ENCODE measurements around the gene IL2RA.

The IL2RA gene

DNA sequence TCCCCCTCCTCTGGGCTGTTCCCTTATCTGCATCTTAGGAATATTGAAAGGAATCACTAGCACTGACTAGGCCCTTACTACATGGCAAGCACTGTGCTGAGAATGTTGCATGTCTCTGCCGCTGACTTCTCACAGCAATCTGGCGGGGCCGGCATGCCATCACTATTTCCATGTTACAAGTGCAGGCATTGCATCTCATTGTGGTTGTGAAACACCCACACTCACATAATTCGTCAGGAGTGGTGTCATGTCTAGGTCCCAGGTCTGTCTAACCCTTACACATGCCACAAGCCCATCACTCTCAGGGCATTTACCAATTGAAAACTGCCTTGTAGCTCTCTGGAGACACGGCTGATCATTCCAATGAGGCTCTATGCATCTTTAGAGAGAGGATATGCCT is 8.5 kb upstream of the IL2RA start:
- H3K18ac ChIP-seq (ENCODE audit: low read length): no peak overlapping the region
- no peaks in the 10 kb centered on the region for H3K9me3 ChIP-seq (replicated peaks in 1 of 2; ENCODE audit: control insufficient read depth in 2 of 2, insufficient read depth in 1 of 2, low read depth in 1 of 2, low read length in 2 of 2)
- WGBS, 2 donors (ENCODE audit: extremely low coverage in 2 of 2, insufficient read length in 2 of 2, insufficient replicate concordance in 1 of 2): no CpG with 5 or more reads among the region's 5 CpGs
- H3K4me1 ChIP-seq (ENCODE audit: control insufficient read depth in 2 of 2, insufficient read depth in 1 of 2, low read depth in 1 of 2, low read length in 2 of 2): no peaks in the 10 kb centered on the region
- no peak overlapping the region for H2BK120ac ChIP-seq (ENCODE audit: low read depth, low read length)
- no peaks in the 10 kb centered on the region for H3K79me1 ChIP-seq (ENCODE audit: low read depth, low read length)
- H4K8ac ChIP-seq (ENCODE audit: low read depth, low read length): no peak overlapping the region
- no peak overlapping the region for H2BK15ac ChIP-seq (ENCODE audit: low read length)
- no peak overlapping the region for H3K4me2 ChIP-seq (ENCODE audit: insufficient read depth, low read length, poor library complexity, severe bottlenecking)
- no peak overlapping the region for H2AK5ac ChIP-seq (ENCODE audit: low read depth, low read length)
- H2AFZ ChIP-seq (ENCODE audit: low read length): no peak overlapping the region
- H4K91ac ChIP-seq (ENCODE audit: low read depth, low read length, poor library complexity): no peak overlapping the region
- H3K4me3 ChIP-seq (ENCODE audit: low read length in 2 of 2): no peak overlapping the region
- H2BK12ac ChIP-seq (ENCODE audit: low read length): no peak overlapping the region
- H3K23ac ChIP-seq (ENCODE audit: low read depth, low read length, poor library complexity): no peak overlapping the region
- H3K4ac ChIP-seq (ENCODE audit: low read length): no peak overlapping the region
- no peak for DNase-seq (ENCODE audit: low spot score)
- no peak overlapping the region for H2BK5ac ChIP-seq (ENCODE audit: low read length)
- no peak overlapping the region for H3K14ac ChIP-seq (ENCODE audit: low read length)
- no peak overlapping the region for H3K9ac ChIP-seq (ENCODE audit: low read depth, low read length, poor library complexity)
- H3K36me3 ChIP-seq (replicated peaks in 1 of 2; ENCODE audit: control insufficient read depth in 2 of 2, insufficient read depth in 2 of 2, low read length in 2 of 2): no peaks in the 10 kb centered on the region
- peaks cover 0 to 33% (median 0%) of the 10 kb centered on the region in 3 experiments for H3K27me3 ChIP-seq (ENCODE audit: control insufficient read depth in 3 of 3, insufficient read depth in 3 of 3, low read depth in 1 of 3, low read length in 3 of 3)
- no peak overlapping the region for H3K27ac ChIP-seq (replicated peaks; ENCODE audit: low read length)

DNA sequence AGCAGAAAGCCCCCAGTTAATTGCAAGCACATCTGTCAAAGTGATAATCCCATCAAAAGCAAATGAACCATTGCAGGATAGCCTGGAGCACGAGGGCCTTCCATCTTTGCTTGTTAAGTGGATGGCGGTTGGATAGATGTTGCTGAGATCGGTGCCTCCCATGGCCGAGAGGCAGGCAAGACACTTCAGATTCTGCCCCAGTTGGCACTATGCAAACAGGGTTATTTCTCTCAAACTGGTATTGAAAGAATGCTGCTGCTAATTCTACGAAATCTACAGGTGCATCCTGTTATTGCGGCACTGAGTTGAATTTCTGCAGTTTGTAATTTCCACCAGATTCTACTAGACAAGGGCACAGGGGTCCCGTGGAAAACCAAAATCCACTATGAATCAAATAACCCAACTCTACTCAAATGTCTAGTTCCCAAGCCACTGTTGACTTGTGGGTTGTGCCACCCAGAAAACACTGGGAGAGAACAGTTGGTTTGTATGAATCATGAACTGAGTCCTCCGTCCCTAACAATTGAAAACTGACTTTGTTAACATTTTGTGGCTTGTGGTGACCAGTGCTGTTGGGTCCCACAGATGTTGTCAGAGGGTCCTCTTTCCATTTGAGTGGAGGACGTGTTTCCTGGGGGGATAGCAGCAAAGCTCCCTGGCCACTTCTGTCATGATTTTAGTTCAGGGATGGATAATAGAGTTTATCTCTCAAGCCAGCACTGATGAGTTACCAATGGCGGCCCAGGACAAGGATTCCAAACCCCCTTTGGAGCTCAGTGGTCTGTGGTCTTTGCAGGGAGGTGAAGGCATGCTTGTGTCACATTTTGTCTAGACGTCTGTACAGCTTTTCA is 7.1 kb upstream of the IL2RA start:
- no CpG with 5 or more reads among the region's 11 CpGs for WGBS, 2 donors (ENCODE audit: extremely low coverage in 2 of 2, insufficient read length in 2 of 2, insufficient replicate concordance in 1 of 2)
- H3K79me1 ChIP-seq (ENCODE audit: low read depth, low read length): no peaks in the 10 kb centered on the region
- no peak overlapping the region for H3K14ac ChIP-seq (ENCODE audit: low read length)
- H3K4me2 ChIP-seq (ENCODE audit: insufficient read depth, low read length, poor library complexity, severe bottlenecking): no peak overlapping the region
- H3K4ac ChIP-seq (ENCODE audit: low read length): no peak overlapping the region
- no peak overlapping the region for H3K23ac ChIP-seq (ENCODE audit: low read depth, low read length, poor library complexity)
- no peak overlapping the region for H4K91ac ChIP-seq (ENCODE audit: low read depth, low read length, poor library complexity)
- no peak overlapping the region for H3K4me3 ChIP-seq (ENCODE audit: low read length in 2 of 2)
- no peak overlapping the region for H2AK5ac ChIP-seq (ENCODE audit: low read depth, low read length)
- H2AFZ ChIP-seq (ENCODE audit: low read length): no peak overlapping the region
- no peaks in the 10 kb centered on the region for H3K9me3 ChIP-seq (replicated peaks in 1 of 2; ENCODE audit: control insufficient read depth in 2 of 2, insufficient read depth in 1 of 2, low read depth in 1 of 2, low read length in 2 of 2)
- H3K27me3 ChIP-seq (ENCODE audit: control insufficient read depth in 3 of 3, insufficient read depth in 3 of 3, low read depth in 1 of 3, low read length in 3 of 3): peaks cover 0 to 30% (median 0%) of the 10 kb centered on the region in 3 experiments
- H2BK120ac ChIP-seq (ENCODE audit: low read depth, low read length): no peak overlapping the region
- H2BK15ac ChIP-seq (ENCODE audit: low read length): no peak overlapping the region
- no peak overlapping the region for H4K8ac ChIP-seq (ENCODE audit: low read depth, low read length)
- no peak for DNase-seq (ENCODE audit: low spot score)
- H3K9ac ChIP-seq (ENCODE audit: low read depth, low read length, poor library complexity): no peak overlapping the region
- no peak overlapping the region for H3K27ac ChIP-seq (replicated peaks; ENCODE audit: low read length)
- no peaks in the 10 kb centered on the region for H3K36me3 ChIP-seq (replicated peaks in 1 of 2; ENCODE audit: control insufficient read depth in 2 of 2, insufficient read depth in 2 of 2, low read length in 2 of 2)
- no peaks in the 10 kb centered on the region for H3K4me1 ChIP-seq (ENCODE audit: control insufficient read depth in 2 of 2, insufficient read depth in 1 of 2, low read depth in 1 of 2, low read length in 2 of 2)
- no peak overlapping the region for H2BK5ac ChIP-seq (ENCODE audit: low read length)
- no peak overlapping the region for H3K18ac ChIP-seq (ENCODE audit: low read length)
- no peak overlapping the region for H2BK12ac ChIP-seq (ENCODE audit: low read length)

DNA sequence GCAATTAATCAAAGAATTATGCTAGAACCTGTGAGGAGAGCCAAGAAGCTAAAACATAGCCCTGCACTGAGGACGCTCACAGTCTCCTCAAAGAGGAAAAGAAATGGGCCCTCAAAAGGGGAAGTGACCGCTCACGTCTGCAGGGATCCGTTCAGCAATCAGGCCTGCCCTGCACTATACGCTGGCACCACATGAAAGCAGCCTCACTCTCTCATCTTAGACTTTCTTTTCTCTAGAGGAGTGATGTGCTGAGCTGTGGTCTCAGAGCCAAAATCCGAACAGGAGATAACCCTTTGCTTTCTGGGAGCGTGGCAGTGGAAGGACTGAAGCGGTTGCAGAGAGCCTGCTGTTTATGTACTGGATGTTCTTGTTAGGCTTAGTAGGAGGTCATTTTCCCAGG is 6.3 kb upstream of the IL2RA start:
- H3K27ac ChIP-seq (replicated peaks; ENCODE audit: low read length): no peak overlapping the region
- H2BK5ac ChIP-seq (ENCODE audit: low read length): no peak overlapping the region
- no peak overlapping the region for H2BK12ac ChIP-seq (ENCODE audit: low read length)
- no peaks in the 10 kb centered on the region for H3K9me3 ChIP-seq (replicated peaks in 1 of 2; ENCODE audit: control insufficient read depth in 2 of 2, insufficient read depth in 1 of 2, low read depth in 1 of 2, low read length in 2 of 2)
- no peak overlapping the region for H4K91ac ChIP-seq (ENCODE audit: low read depth, low read length, poor library complexity)
- no peak overlapping the region for H2BK15ac ChIP-seq (ENCODE audit: low read length)
- no peak overlapping the region for H2BK120ac ChIP-seq (ENCODE audit: low read depth, low read length)
- WGBS, 2 donors (ENCODE audit: extremely low coverage in 2 of 2, insufficient read length in 2 of 2, insufficient replicate concordance in 1 of 2): no CpG with 5 or more reads among the region's 8 CpGs
- no peak for DNase-seq (ENCODE audit: low spot score)
- H3K18ac ChIP-seq (ENCODE audit: low read length): no peak overlapping the region
- H3K4me3 ChIP-seq (ENCODE audit: low read length in 2 of 2): no peak overlapping the region
- no peak overlapping the region for H3K23ac ChIP-seq (ENCODE audit: low read depth, low read length, poor library complexity)
- H3K14ac ChIP-seq (ENCODE audit: low read length): no peak overlapping the region
- no peak overlapping the region for H3K9ac ChIP-seq (ENCODE audit: low read depth, low read length, poor library complexity)
- peaks cover 0 to 28% (median 0%) of the 10 kb centered on the region in 3 experiments for H3K27me3 ChIP-seq (ENCODE audit: control insufficient read depth in 3 of 3, insufficient read depth in 3 of 3, low read depth in 1 of 3, low read length in 3 of 3)
- H3K4me1 ChIP-seq (ENCODE audit: control insufficient read depth in 2 of 2, insufficient read depth in 1 of 2, low read depth in 1 of 2, low read length in 2 of 2): no peaks in the 10 kb centered on the region
- H4K8ac ChIP-seq (ENCODE audit: low read depth, low read length): no peak overlapping the region
- H2AK5ac ChIP-seq (ENCODE audit: low read depth, low read length): no peak overlapping the region
- no peak overlapping the region for H3K4ac ChIP-seq (ENCODE audit: low read length)
- no peaks in the 10 kb centered on the region for H3K36me3 ChIP-seq (replicated peaks in 1 of 2; ENCODE audit: control insufficient read depth in 2 of 2, insufficient read depth in 2 of 2, low read length in 2 of 2)
- no peaks in the 10 kb centered on the region for H3K79me1 ChIP-seq (ENCODE audit: low read depth, low read length)
- no peak overlapping the region for H3K4me2 ChIP-seq (ENCODE audit: insufficient read depth, low read length, poor library complexity, severe bottlenecking)
- H2AFZ ChIP-seq (ENCODE audit: low read length): no peak overlapping the region

GRCh38 chr10:6068006-6068405 is 5.8 kb upstream of the IL2RA start:
- Histone ChIP-seq H4K8ac (ENCODE audit: low read depth, low read length) (no peak overlapping the region), H2AK5ac (ENCODE audit: low read depth, low read length) (no peak overlapping the region), H3K79me1 (ENCODE audit: low read depth, low read length) (no peaks in the 10 kb centered on the region), H3K36me3 (replicated peaks in 1 of 2; ENCODE audit: control insufficient read depth in 2 of 2, insufficient read depth in 2 of 2, low read length in 2 of 2) (no peaks in the 10 kb centered on the region), H2BK12ac (ENCODE audit: low read length) (no peak overlapping the region), H2BK5ac (ENCODE audit: low read length) (no peak overlapping the region), H3K4me3 (ENCODE audit: low read length in 2 of 2) (no peak overlapping the region), H2BK120ac (ENCODE audit: low read depth, low read length) (no peak overlapping the region), H3K4me2 (ENCODE audit: insufficient read depth, low read length, poor library complexity, severe bottlenecking) (no peak overlapping the region), H3K27me3 (ENCODE audit: control insufficient read depth in 3 of 3, insufficient read depth in 3 of 3, low read depth in 1 of 3, low read length in 3 of 3) (peaks cover 0 to 28% (median 0%) of the 10 kb centered on the region in 3 experiments), H3K9me3 (replicated peaks in 1 of 2; ENCODE audit: control insufficient read depth in 2 of 2, insufficient read depth in 1 of 2, low read depth in 1 of 2, low read length in 2 of 2) (no peaks in the 10 kb centered on the region), H3K4me1 (ENCODE audit: control insufficient read depth in 2 of 2, insufficient read depth in 1 of 2, low read depth in 1 of 2, low read length in 2 of 2) (no peaks in the 10 kb centered on the region), H4K91ac (ENCODE audit: low read depth, low read length, poor library complexity) (no peak overlapping the region), H2BK15ac (ENCODE audit: low read length) (no peak overlapping the region), H3K18ac (ENCODE audit: low read length) (no peak overlapping the region), H2AFZ (ENCODE audit: low read length) (no peak overlapping the region), H3K9ac (ENCODE audit: low read depth, low read length, poor library complexity) (no peak overlapping the region), H3K4ac (ENCODE audit: low read length) (no peak overlapping the region), H3K27ac (replicated peaks; ENCODE audit: low read length) (no peak overlapping the region), H3K23ac (ENCODE audit: low read depth, low read length, poor library complexity) (no peak overlapping the region), H3K14ac (ENCODE audit: low read length) (no peak overlapping the region)
- DNase-seq (ENCODE audit: low spot score): no peak
- no CpG with 5 or more reads among the region's 6 CpGs for WGBS, 2 donors (ENCODE audit: extremely low coverage in 2 of 2, insufficient read length in 2 of 2, insufficient replicate concordance in 1 of 2)
